ENCODE results near the gene VN1R4.
"Not testable (repeated sequence)": the region's sequence is repeated elsewhere in the genome, so short reads cannot be mapped to it uniquely, and the experiment has no call there.

- not testable (repeated sequence) for TF ChIP-seq CTCF (IDR thresholded peaks at IDR 0.05; ENCODE audit: low read depth, low read length); MAX (IDR thresholded peaks at IDR 0.05; ENCODE audit: low read depth, low read length); POLR2A (IDR thresholded peaks at IDR 0.05; ENCODE audit: extremely low read depth, insufficient read length)
These were observed 14.4 kb upstream of the VN1R4 start for GRCh38 chr19:53281947-53282346.
